MM.1S (cell line): ENCODE data around the gene DRC7.
"Not testable (repeated sequence)": the region's sequence is repeated elsewhere in the genome, so short reads cannot be mapped to it uniquely, and the experiment has no call there.

Source experiments
- DNase-seq: peaks from one replicate; pipeline ENCODE4 v3.0.0-alpha.2; 2015
- H2AFZ ChIP-seq: fragments of 300-600 bp; sonication (generic); 2 replicates; pipeline ENCODE4 v1.6.0; 2016; ENCODE audit warnings: antibody characterized with exemption, low read length
- H3F3A ChIP-seq: fragments of 300-600 bp; sonication (generic); 2 replicates; pipeline ENCODE4 v1.6.1; 2016; ENCODE audit warnings: mild to moderate bottlenecking, antibody characterized with exemption, low read length, moderate library complexity, mixed read lengths; ENCODE audit not compliant: insufficient read depth
- H3K27ac ChIP-seq: fragments of 300-600 bp; sonication (generic); 2 replicates; pipeline ENCODE4 v1.5.1; 2016; ENCODE audit warnings: mild to moderate bottlenecking, low read length
- H3K27me3 ChIP-seq: fragments of 300-600 bp; sonication (generic); replicated peaks from 2 replicates; pipeline ENCODE4 v1.6.0; 2016; ENCODE audit warnings: low read length; ENCODE audit not compliant: insufficient read depth
- H3K36me3 ChIP-seq: fragments of 300-600 bp; sonication (generic); replicated peaks from 2 replicates; pipeline ENCODE4 v1.6.1; 2016; ENCODE audit warnings: mild to moderate bottlenecking, low read length, mixed read lengths; ENCODE audit not compliant: insufficient read depth
- H3K4me1 ChIP-seq: fragments of 300-600 bp; sonication (generic); 2 replicates; pipeline ENCODE4 v1.6.1; 2016; ENCODE audit warnings: low read length, mixed read lengths
- H3K4me2 ChIP-seq: fragments of 300-600 bp; sonication (generic); 2 replicates; pipeline ENCODE4 v1.6.0; 2016; ENCODE audit warnings: low read depth, low read length
- H3K4me3 ChIP-seq: fragments of 300-600 bp; sonication (generic); 2 replicates; pipeline ENCODE4 v1.5.1; 2016; ENCODE audit warnings: low read length, mixed read lengths
- H3K79me2 ChIP-seq: fragments of 300-600 bp; sonication (generic); 2 replicates; pipeline ENCODE4 v1.6.1; 2016; ENCODE audit warnings: mixed run types, low read length, mixed read lengths
- H3K9ac ChIP-seq: fragments of 300-600 bp; sonication (generic); 2 replicates; pipeline ENCODE4 v1.6.1; 2016; ENCODE audit warnings: low read length, mixed read lengths
- H3K9me2 ChIP-seq: fragments of 300-600 bp; sonication (generic); replicated peaks from 2 replicates; pipeline ENCODE4 v1.6.1; 2016; ENCODE audit warnings: mild to moderate bottlenecking, low read length, mixed read lengths; ENCODE audit not compliant: insufficient read depth
- H3K9me3 ChIP-seq: fragments of 300-600 bp; sonication (generic); replicated peaks from 2 replicates; pipeline ENCODE4 v1.6.1; 2016; ENCODE audit warnings: mild to moderate bottlenecking, low read length, mixed read lengths; ENCODE audit not compliant: insufficient read depth
- H4K20me1 ChIP-seq: fragments of 300-600 bp; sonication (generic); 2 replicates; pipeline ENCODE4 v1.6.1; 2016; ENCODE audit warnings: mild to moderate bottlenecking, low read length, moderate library complexity, mixed read lengths; ENCODE audit not compliant: insufficient read depth
- CTCF ChIP-seq: fragments of 300-600 bp; sonication (generic); IDR thresholded peaks from 2 replicates; pipeline ENCODE4 v1.5.1; 2016; ENCODE audit warnings: antibody characterized with exemption, low read length, mixed read lengths
- EZH2 ChIP-seq: fragments of 300-600 bp; sonication (generic); optimal IDR thresholded peaks from 2 replicates; pipeline ENCODE3; 2017; ENCODE audit warnings: low read depth, mild to moderate bottlenecking, antibody characterized with exemption, low read length, mixed read lengths
- EZH2phosphoT487 ChIP-seq: fragments of 300-600 bp; sonication (generic); IDR thresholded peaks from 2 replicates; pipeline ENCODE4 v1.6.1; 2018; ENCODE audit warnings: antibody characterized with exemption, low read length

The DRC7 gene

GRCh38 chr16:57711346-57711745 lies 16.7 kb downstream of the DRC7 start:
- Histone ChIP-seq H3K36me3 (no peaks in the 10 kb centered on the region), H3K4me1 (no peaks in the 10 kb centered on the region), H3K9me3 (no peaks in the 10 kb centered on the region), H3K27me3 (no peaks in the 10 kb centered on the region; the same call in 1 of the 2 replicates), H3K4me3 (no peak overlapping the region), H3K79me2 (no peaks in the 10 kb centered on the region), H2AFZ (no peak overlapping the region), H3K4me2 (no peak overlapping the region), H3K9ac (no peak overlapping the region), H3F3A (no peaks in the 10 kb centered on the region), H4K20me1 (no peaks in the 10 kb centered on the region), H3K9me2 (no peaks in the 10 kb centered on the region), H3K27ac (no peak overlapping the region)
- no peak for DNase-seq
- TF ChIP-seq EZH2 (no peak), CTCF (no peak), EZH2phosphoT487 (no peak)

GRCh38 chr16:57711993-57712392 lies 17.4 kb downstream of the DRC7 start:
- H3K27me3 ChIP-seq, result no peaks in the 10 kb centered on the region; the same call in 1 of the 2 replicates
- no peaks in the 10 kb centered on the region for H3K4me1 ChIP-seq
- TF ChIP-seq EZH2phosphoT487 (no peak), EZH2 (no peak), CTCF (no peak)
- H3K9me2 ChIP-seq, result no peaks in the 10 kb centered on the region
- H3K79me2 ChIP-seq, result no peaks in the 10 kb centered on the region
- H3K9ac ChIP-seq, result no peak overlapping the region
- no peak overlapping the region for H3K4me2 ChIP-seq
- no peak overlapping the region for H3K4me3 ChIP-seq
- H3K36me3 ChIP-seq, result no peaks in the 10 kb centered on the region
- DNase-seq, result no peak
- no peak overlapping the region for H3K27ac ChIP-seq
- no peaks in the 10 kb centered on the region for H3F3A ChIP-seq
- no peaks in the 10 kb centered on the region for H3K9me3 ChIP-seq
- no peak overlapping the region for H2AFZ ChIP-seq
- no peaks in the 10 kb centered on the region for H4K20me1 ChIP-seq

GRCh38 chr16:57712569-57712968 lies 18.0 kb downstream of the DRC7 start:
- H4K20me1 ChIP-seq, H3F3A ChIP-seq, H2AFZ ChIP-seq, H3K27ac ChIP-seq, H3K79me2 ChIP-seq, DNase-seq, H3K36me3 ChIP-seq, H3K4me3 ChIP-seq, H3K9ac ChIP-seq, H3K4me1 ChIP-seq, H3K9me2 ChIP-seq, H3K9me3 ChIP-seq, H3K27me3 ChIP-seq, H3K4me2 ChIP-seq: not testable (repeated sequence)

- Histone ChIP-seq H3K9me2 (no peaks in the 10 kb centered on the region), H3K4me3 (no peak overlapping the region)
Observed at GRCh38 chr16:57713596-57713995, 19.0 kb downstream of the DRC7 start.

More at GRCh38 chr16:57713596-57713995, 19.0 kb downstream of the DRC7 start:
- H2AFZ ChIP-seq, result no peak overlapping the region
- no peaks in the 10 kb centered on the region for H3K36me3 ChIP-seq
- no peaks in the 10 kb centered on the region for H3K4me1 ChIP-seq
- H3K27me3 ChIP-seq, result no peaks in the 10 kb centered on the region; the same call in 1 of the 2 replicates
- H3K9ac ChIP-seq, result no peak overlapping the region
- H3K27ac ChIP-seq, result no peak overlapping the region
- DNase-seq, result no peak
- H3K4me2 ChIP-seq, result no peak overlapping the region
- H3F3A ChIP-seq, result no peaks in the 10 kb centered on the region
- TF ChIP-seq EZH2phosphoT487 (no peak), EZH2 (no peak), CTCF (no peak)
- H4K20me1 ChIP-seq, result no peaks in the 10 kb centered on the region
- no peaks in the 10 kb centered on the region for H3K79me2 ChIP-seq
- H3K9me3 ChIP-seq, result no peaks in the 10 kb centered on the region
